WTC11 (cell line): ENCODE results near the gene AKAP8. TPM values are rescaled to one million over a fixed set of nuclear protein-coding genes. Genes with fewer than 3 reads are reported as not detected.

Experiments
- CBFB ChIP-seq: sonication (generic); formaldehyde crosslinking; IDR thresholded peaks from 2 replicates; pipeline ENCODE4 v1.8.1; 2022; ENCODE audit warnings: mild to moderate bottlenecking, low read depth, missing genetic modification reagents
- CREB1 ChIP-seq: sonication (generic); formaldehyde crosslinking; IDR thresholded peaks from 2 replicates; pipeline ENCODE4 v1.8.0; 2023; ENCODE audit warnings: mild to moderate bottlenecking, missing genetic modification reagents
- CREM ChIP-seq: sonication (generic); formaldehyde crosslinking; IDR thresholded peaks from 2 replicates; pipeline ENCODE4 v1.8.1; 2022; ENCODE audit warnings: mild to moderate bottlenecking, missing genetic modification reagents, moderate library complexity
- CTCF ChIP-seq: fragments of 200-600 bp; IDR thresholded peaks from 2 replicates; pipeline ENCODE4 v1.8.0; 2022; ENCODE audit warnings: antibody characterized with exemption
- E2F1 ChIP-seq: sonication (generic); formaldehyde crosslinking; IDR thresholded peaks from 2 replicates; pipeline ENCODE4 v1.8.0; 2022; ENCODE audit warnings: mild to moderate bottlenecking, missing genetic modification reagents
- ELF4 ChIP-seq: sonication (generic); formaldehyde crosslinking; IDR thresholded peaks from 2 replicates; pipeline ENCODE4 v1.8.1; 2022; ENCODE audit warnings: low read depth, mild to moderate bottlenecking, moderate library complexity, missing genetic modification reagents
- ERG ChIP-seq: fragments of 250-450 bp; sonication (Bioruptor Pico); IDR thresholded peaks from 2 replicates; pipeline ENCODE4 v1.8.0; 2021; ENCODE audit warnings: mild to moderate bottlenecking
- ESRRA ChIP-seq: sonication (generic); formaldehyde crosslinking; IDR thresholded peaks from 2 replicates; pipeline ENCODE4 v1.8.1; 2022; ENCODE audit warnings: mild to moderate bottlenecking, missing genetic modification reagents, borderline replicate concordance
- FOXK1 ChIP-seq: sonication (generic); formaldehyde crosslinking; IDR thresholded peaks from 2 replicates; pipeline ENCODE4 v1.8.0; 2022; ENCODE audit warnings: mild to moderate bottlenecking, moderate library complexity, missing genetic modification reagents
- FOXP1 ChIP-seq: sonication (generic); formaldehyde crosslinking; IDR thresholded peaks from 2 replicates; pipeline ENCODE4 v1.8.0; 2022; ENCODE audit warnings: missing genetic modification reagents, mild to moderate bottlenecking, moderate library complexity, borderline replicate concordance
- GTF2I ChIP-seq: fragments of 250-450 bp; sonication (Bioruptor Pico); conservative IDR thresholded peaks from 2 replicates; pipeline ENCODE4 v1.4.0; 2021; ENCODE audit warnings: mild to moderate bottlenecking
- IRF2 ChIP-seq: sonication (generic); formaldehyde crosslinking; IDR thresholded peaks from 2 replicates; pipeline ENCODE4 v1.8.0; 2022; ENCODE audit warnings: low read depth, missing genetic modification reagents, borderline replicate concordance
- JAZF1 ChIP-seq: fragments of 250-450 bp; sonication (Bioruptor Pico); IDR thresholded peaks from 2 replicates; pipeline ENCODE4 v1.9.0; 2021; ENCODE audit warnings: moderate library complexity, mild to moderate bottlenecking, inconsistent platforms
- MAX ChIP-seq: sonication (generic); formaldehyde crosslinking; IDR thresholded peaks from 2 replicates; pipeline ENCODE4 v1.8.0; 2022; ENCODE audit warnings: mild to moderate bottlenecking, missing genetic modification reagents
- NR1H2 ChIP-seq: sonication (generic); formaldehyde crosslinking; IDR thresholded peaks from 2 replicates; pipeline ENCODE4 v1.9.0; 2021; ENCODE audit warnings: mild to moderate bottlenecking, moderate library complexity, missing genetic modification reagents
- NR3C1 ChIP-seq: sonication (generic); formaldehyde crosslinking; conservative IDR thresholded peaks from 2 replicates; pipeline ENCODE4 v1.8.1; 2023; ENCODE audit warnings: low read depth, mild to moderate bottlenecking, missing genetic modification reagents
- PRRX2 ChIP-seq: fragments of 250-450 bp; sonication (Bioruptor Pico); IDR thresholded peaks from 2 replicates; pipeline ENCODE4 v1.8.0; 2021; ENCODE audit warnings: mild to moderate bottlenecking
- SMAD3 ChIP-seq: sonication (generic); formaldehyde crosslinking; IDR thresholded peaks from 2 replicates; pipeline ENCODE4 v1.8.0; 2022; ENCODE audit warnings: missing genetic modification reagents, mild to moderate bottlenecking, borderline replicate concordance
- SOX15 ChIP-seq: fragments of 250-450 bp; sonication (Bioruptor Pico); IDR thresholded peaks from 2 replicates; pipeline ENCODE4 v1.9.0; 2021; ENCODE audit warnings: mild to moderate bottlenecking
- TEAD1 ChIP-seq: sonication (generic); formaldehyde crosslinking; IDR thresholded peaks from 2 replicates; pipeline ENCODE4 v1.8.0; 2022; ENCODE audit warnings: mild to moderate bottlenecking, missing genetic modification reagents
- TEAD4 ChIP-seq: sonication (generic); formaldehyde crosslinking; IDR thresholded peaks from 2 replicates; pipeline ENCODE4 v1.8.0; 2022; ENCODE audit warnings: mild to moderate bottlenecking, missing genetic modification reagents
- TP53 ChIP-seq: sonication (generic); formaldehyde crosslinking; IDR thresholded peaks from 2 replicates; pipeline ENCODE4 v1.8.1; 2023; ENCODE audit warnings: mild to moderate bottlenecking, missing genetic modification reagents
- ZBTB21 ChIP-seq: sonication (generic); formaldehyde crosslinking; IDR thresholded peaks from 2 replicates; pipeline ENCODE4 v1.8.1; 2023; ENCODE audit warnings: mild to moderate bottlenecking, missing genetic modification reagents, borderline replicate concordance
- ZNF138 ChIP-seq: sonication (generic); formaldehyde crosslinking; conservative IDR thresholded peaks from 2 replicates; pipeline ENCODE4 v1.8.1; 2022; ENCODE audit warnings: mild to moderate bottlenecking, moderate library complexity, missing genetic modification reagents
- ZNF219 ChIP-seq: sonication (generic); formaldehyde crosslinking; IDR thresholded peaks from 2 replicates; pipeline ENCODE4 v1.8.0; 2023; ENCODE audit warnings: missing genetic modification reagents, mild to moderate bottlenecking, borderline replicate concordance
- ZNF232 ChIP-seq: sonication (generic); formaldehyde crosslinking; IDR thresholded peaks from 2 replicates; pipeline ENCODE4 v1.8.0; 2022; ENCODE audit warnings: mild to moderate bottlenecking, missing genetic modification reagents
- ZNF317 ChIP-seq: sonication (generic); formaldehyde crosslinking; IDR thresholded peaks from 2 replicates; pipeline ENCODE4 v1.8.1; 2023; ENCODE audit warnings: low read depth, mild to moderate bottlenecking, moderate library complexity, missing genetic modification reagents, borderline replicate concordance
- ZNF532 ChIP-seq: fragments of 250-450 bp; sonication (Bioruptor Pico); IDR thresholded peaks from 2 replicates; pipeline ENCODE4 v1.9.0; 2021; ENCODE audit warnings: mild to moderate bottlenecking, borderline replicate concordance
- total RNA-seq: library from RNA; stranded (reverse); gene quantifications from 3 replicates; pipeline ENCODE4 v1.2.3, GENCODE V29; 2021

Gene AKAP8
- total RNA-seq, 1 experiment from 2014 or later, result 65.9 TPM

- TF ChIP-seq FOXK1 (CRISPR knock-in tag) (peak; percentile 39; the same call in 1 of the 2 replicates), MAX (CRISPR knock-in tag) (peak; percentile 76), ZBTB21 (CRISPR knock-in tag) (no peak), ESRRA (CRISPR knock-in tag) (no peak), ZNF232 (CRISPR knock-in tag) (no peak), CBFB (CRISPR knock-in tag) (no peak), NR1H2 (CRISPR knock-in tag) (no peak), GTF2I (CRISPR knock-in tag) (no peak), NR3C1 (CRISPR knock-in tag) (no peak), ERG (CRISPR knock-in tag) (peak; percentile 44; the same call in 1 of the 2 replicates), TEAD4 (CRISPR knock-in tag) (no peak), TP53 (CRISPR knock-in tag) (no peak), ZNF138 (CRISPR knock-in tag) (no peak), IRF2 (CRISPR knock-in tag) (no peak), CTCF (no peak), ZNF219 (CRISPR knock-in tag) (0 out of 2 replicates have a peak, but pooled peaks have one; percentile 26), ZNF317 (CRISPR knock-in tag) (no peak), TEAD1 (CRISPR knock-in tag) (0 out of 2 replicates have a peak, but pooled peaks have one; percentile 51), CREM (CRISPR knock-in tag) (0 out of 2 replicates have a peak, but pooled peaks have one; percentile 3), SMAD3 (no peak), ZNF532 (no peak), PRRX2 (CRISPR knock-in tag) (no peak), E2F1 (no peak), SOX15 (CRISPR knock-in tag) (no peak), ELF4 (no peak), FOXP1 (CRISPR knock-in tag) (peak; percentile 55; the same call in 1 of the 2 replicates), JAZF1 (CRISPR knock-in tag) (no peak), CREB1 (no peak)
Measured at GRCh38 chr19:15418579-15419412, 39.2 kb upstream of the AKAP8 start, which contains the start of gene AKAP8L (continued).
